IMR-90 (cell line): ENCODE results near the gene CRCP. TPM values are rescaled to one million over a fixed set of nuclear protein-coding genes. Genes with fewer than 3 reads are reported as not detected.
"Not testable (repeated sequence)": the region's sequence is repeated elsewhere in the genome, so short reads cannot be mapped to it uniquely, and the experiment has no call there.

Experiments
- ATAC-seq: fragments of 200-7000 bp; cut with Tn5 transposase; 2 replicates; pipeline ENCODE4 v1.9.1; 2020; ENCODE audit warnings: low read depth, mild to moderate bottlenecking, moderate library complexity
- BruUV-seq: library from RNA; stranded (reverse); fragments of 400-500 nt; replicated peaks from 2 replicates; lab custom pipeline; 2021; lab: Mats Ljungman, UMichigan
- CTCF ChIA-PET: fragments of 300-600 bp; formaldehyde crosslinking; extraction: SDS; loops from one replicate; lab custom pipeline; 2021; ENCODE audit warnings: antibody characterized with exemption; lab: Yijun Ruan, JAX
- POLR2A ChIA-PET: fragments of 300-600 bp; sonication (Branson Sonifier 250); formaldehyde crosslinking; loops from one replicate; lab custom pipeline; 2022; ENCODE audit warnings: antibody characterized with exemption; ENCODE audit not compliant: unreplicated experiment; lab: Charles Lee
- DNase-seq: peaks from one replicate; pipeline ENCODE4 v3.0.0; 2013
- H2AFZ ChIP-seq: replicated peaks from 2 replicates; pipeline ENCODE3; 2013; ENCODE audit warnings: low read length, mild to moderate bottlenecking; ENCODE audit not compliant: poor library complexity
- H2AK5ac ChIP-seq: 2 replicates; pipeline ENCODE4 v1.6.1; 2013; ENCODE audit warnings: low read depth, low read length, inconsistent platforms
- H2AK9ac ChIP-seq: replicated peaks from 2 replicates; pipeline ENCODE3; 2013; ENCODE audit warnings: mild to moderate bottlenecking, low read depth, low read length, moderate library complexity; ENCODE audit not compliant: poor library complexity
- H2BK120ac ChIP-seq: 2 replicates; pipeline ENCODE4 v1.6.1; 2013; ENCODE audit warnings: low read depth, low read length, inconsistent platforms
- H2BK15ac ChIP-seq: 3 replicates; pipeline ENCODE4 v1.6.1; 2013; ENCODE audit warnings: low read depth, low read length, inconsistent platforms
- H2BK20ac ChIP-seq: 2 replicates; pipeline ENCODE4 v1.6.1; 2013; ENCODE audit warnings: low read depth, mild to moderate bottlenecking, inconsistent platforms, low read length, moderate library complexity
- H2BK5ac ChIP-seq: 2 replicates; pipeline ENCODE4 v1.6.1; 2013; ENCODE audit warnings: mild to moderate bottlenecking, low read depth, low read length, inconsistent platforms; ENCODE audit not compliant: poor library complexity, severe bottlenecking
- H3K14ac ChIP-seq: replicated peaks from 2 replicates; pipeline ENCODE4 v1.6.1; 2013; ENCODE audit warnings: low read depth, low read length, inconsistent platforms
- H3K18ac ChIP-seq: 2 replicates; pipeline ENCODE4 v1.6.1; 2013; ENCODE audit warnings: low read depth, low read length, control low read depth
- H3K23ac ChIP-seq: 2 replicates; pipeline ENCODE4 v1.6.1; 2013; ENCODE audit warnings: low read depth, low read length, inconsistent platforms
- H3K27ac ChIP-seq: 2 replicates; pipeline ENCODE4 v1.5.1; 2013; ENCODE audit warnings: mild to moderate bottlenecking, control low read depth, low read length; ENCODE audit not compliant: insufficient read depth
- H3K27me3 ChIP-seq: 2 replicates; pipeline ENCODE4 v1.6.1; 2013; ENCODE audit warnings: low read length; ENCODE audit not compliant: control insufficient read depth, insufficient read depth
- H3K36me3 ChIP-seq: 2 replicates; pipeline ENCODE4 v1.6.1; 2013; ENCODE audit warnings: low read length, mixed read lengths; ENCODE audit not compliant: control insufficient read depth, insufficient read depth
- H3K4ac ChIP-seq: 2 replicates; pipeline ENCODE4 v1.6.1; 2013; ENCODE audit warnings: low read depth, low read length, inconsistent platforms
- H3K4me1 ChIP-seq: 2 replicates; pipeline ENCODE4 v1.6.1; 2013; ENCODE audit warnings: low read length, mixed read lengths; ENCODE audit not compliant: control insufficient read depth, insufficient read depth
- H3K4me2 ChIP-seq: 2 replicates; pipeline ENCODE4 v1.6.1; 2013; ENCODE audit warnings: low read depth, mild to moderate bottlenecking, control low read depth, low read length, moderate library complexity
- H3K4me3 ChIP-seq: 2 replicates; pipeline ENCODE4 v1.5.1; 2013; ENCODE audit warnings: low read depth, mild to moderate bottlenecking, control low read depth, low read length, moderate library complexity; ENCODE audit not compliant: insufficient read depth
- H3K56ac ChIP-seq: 2 replicates; pipeline ENCODE4 v1.6.1; 2013; ENCODE audit warnings: low read length, inconsistent platforms; ENCODE audit not compliant: insufficient read depth; ENCODE audit errors: extremely low read depth
- H3K79me1 ChIP-seq, 2 experiments: 2 replicates each; pipeline ENCODE4 v1.6.1; 2013; ENCODE audit warnings: low read length in 2 of 2, inconsistent platforms in 1 of 2, low read depth in 1 of 2
- H3K9ac ChIP-seq: 2 replicates; pipeline ENCODE4 v1.6.1; 2013; ENCODE audit warnings: low read depth, low read length, control low read depth
- H3K9me1 ChIP-seq: 2 replicates; pipeline ENCODE4 v1.6.1; 2013; ENCODE audit warnings: low read length, inconsistent platforms; ENCODE audit not compliant: insufficient read depth
- H3K9me3 ChIP-seq: 2 replicates; pipeline ENCODE4 v1.6.1; 2013; ENCODE audit warnings: low read length; ENCODE audit not compliant: control insufficient read depth, insufficient read depth
- H4K20me1 ChIP-seq: 2 replicates; pipeline ENCODE4 v1.6.1; 2013; ENCODE audit warnings: low read length, inconsistent platforms; ENCODE audit not compliant: insufficient read depth
- H4K5ac ChIP-seq: 2 replicates; pipeline ENCODE4 v1.6.1; 2013; ENCODE audit warnings: mild to moderate bottlenecking, low read depth, low read length, control low read depth
- H4K8ac ChIP-seq, 2 experiments: 2 replicates each; pipeline ENCODE4 v1.6.1; 2013; ENCODE audit warnings: low read depth in 2 of 2, low read length in 2 of 2, control low read depth in 1 of 2, inconsistent platforms in 1 of 2
- H4K91ac ChIP-seq: 2 replicates; pipeline ENCODE4 v1.6.1; 2013; ENCODE audit warnings: low read depth, low read length, inconsistent platforms; ENCODE audit not compliant: insufficient read depth
- CEBPB ChIP-seq: IDR thresholded peaks from 2 replicates; pipeline ENCODE4 v1.6.1; 2012; ENCODE audit warnings: low read depth, low read length, improper control_type of control experiment
- RFX5 ChIP-seq: IDR thresholded peaks from 2 replicates; pipeline ENCODE4 v1.8.0; 2012; ENCODE audit warnings: low read depth, mild to moderate bottlenecking, low read length, moderate library complexity
- WGBS, 2 experiments: methylation state at CpG; one replicate each; pipeline versions ENCODE4 v1.1.5 to v1.1.7; 2013; ENCODE audit warnings: missing lambda C conversion rate in 2 of 2; ENCODE audit not compliant: insufficient read length in 1 of 2; ENCODE audit errors: extremely low coverage in 2 of 2; 5-methylcytosine and 5-hydroxymethylcytosine counted together
- dilution Hi-C: fragments of 300-500 bp; cut with HindIII; formaldehyde crosslinking; loops from one replicate; pipeline ENCODE4 v1.14.3; 2018; ENCODE audit warnings: low sequenced_read_pairs; ENCODE audit not compliant: unreplicated experiment
- in situ Hi-C: fragments of 300-500 bp; cut with MboI; formaldehyde crosslinking; loops from 3 replicates; pipeline ENCODE4 v1.14.3; 2019; ENCODE audit warnings: low sequenced_read_pairs, inconsistent platforms, mixed read lengths
- intact Hi-C: fragments of 100-400 bp; cut with micrococcal nuclease; formaldehyde crosslinking; loops from 2 replicates; pipeline ENCODE4 v1.10.0; 2022
- polyA plus RNA-seq, 3 experiments: library from polyadenylated mRNA; depleted of rRNA; stranded (reverse); fragments of >200 nt; gene quantifications; 2 replicates each; pipeline ENCODE4 v1.2.3, GENCODE V29; 2012; ENCODE audit warnings: low replicate concordance in 1 of 3
- total RNA-seq: library from RNA; depleted of rRNA; stranded (reverse); fragments of >200 nt; gene quantifications from 2 replicates; pipeline ENCODE4 v1.2.3, GENCODE V29; 2012

Gene CRCP
- total and polyA plus RNA-seq, 2 of the 4 experiments (the other 2 are of a cell fraction), result 22.9 to 37.5 TPM

DNA sequence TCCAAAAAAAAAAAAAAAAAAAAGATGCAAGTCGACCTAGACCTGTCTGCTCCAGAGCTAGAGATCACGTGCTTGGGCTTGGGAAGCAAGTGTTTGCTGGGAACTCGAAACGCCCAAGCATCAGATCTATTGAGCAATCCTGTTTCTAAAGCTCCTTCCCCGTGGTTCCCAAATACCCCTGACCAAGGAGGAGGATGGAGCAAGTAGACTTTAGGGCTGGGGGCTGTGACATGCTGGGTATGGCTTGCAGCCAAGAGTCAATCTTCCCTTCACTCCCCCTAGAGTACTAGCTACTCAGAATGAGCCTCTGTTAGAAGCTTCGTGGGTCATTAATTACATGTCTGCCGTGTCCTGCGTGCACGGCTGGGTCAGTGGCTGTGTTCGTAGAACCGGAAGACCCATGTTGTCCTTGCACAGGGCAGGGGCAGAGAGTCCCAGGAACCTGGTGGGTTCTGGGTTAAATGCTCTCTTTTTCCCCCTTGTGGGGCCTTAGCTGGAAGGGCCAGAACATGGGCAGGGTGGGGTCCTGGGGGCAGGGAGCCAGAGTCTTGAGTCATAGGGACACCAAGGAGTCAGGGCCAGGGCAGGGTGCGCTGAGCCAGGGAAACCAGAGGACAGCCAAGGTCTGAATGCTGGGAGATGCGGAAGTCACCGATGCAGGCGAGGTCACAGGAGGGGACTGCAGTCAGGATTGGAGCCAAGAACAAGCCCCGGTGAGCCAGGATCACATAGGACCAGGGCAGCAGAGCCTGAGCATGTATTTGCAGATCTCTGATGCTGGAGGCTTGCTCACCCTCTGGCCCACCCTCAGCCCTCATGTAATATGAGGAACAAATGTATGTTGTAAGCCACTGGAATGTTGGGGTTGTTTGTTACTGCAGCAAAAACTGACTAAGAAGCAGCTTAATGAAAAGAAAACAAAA, 55.9 kb downstream of the CRCP start:
- 77% methylated on average over 5 of the region's 16 CpGs; no CpG with 5 or more reads in 1 of the 2 experiments for WGBS, 2 experiments
- no peaks in the 10 kb centered on the region; the same call in 1 of the 2 replicates for H3K9me1 ChIP-seq
- intact Hi-C loops, result no loop called here
- no peaks in the 10 kb centered on the region for H3K79me1 ChIP-seq
- H3K4me3 ChIP-seq, result no peak overlapping the region
- 0 out of 4 replicates have a peak overlapping the region, but pooled peaks of 1 of the 2 experiments have one; percentile 28 for H4K8ac ChIP-seq
- no peak overlapping the region for H3K56ac ChIP-seq
- H3K36me3 ChIP-seq, result no peaks in the 10 kb centered on the region
- ChIA-PET CTCF (interaction anchor here (0.7 kb wide), 1 partner anchor 730 kb away, joined by 8 read pairs; no protein-coding TSS in a partner anchor), POLR2A (interaction anchor here (0.5 kb wide), 1 partner anchor 9 kb away, joined by 11 read pairs; no protein-coding TSS in a partner anchor)
- no peak overlapping the region for H3K27ac ChIP-seq
- no peak overlapping the region for H3K9ac ChIP-seq
- H3K9me3 ChIP-seq, result peaks cover 2% of the 10 kb centered on the region; the same call in 1 of the 2 replicates
- peak; percentile 15 for DNase-seq
- H2BK120ac ChIP-seq, result peak overlapping the region; percentile 70
- H3K18ac ChIP-seq, result no peak overlapping the region
- no peak overlapping the region for H3K4me2 ChIP-seq
- H4K20me1 ChIP-seq, result no peaks in the 10 kb centered on the region
- ATAC-seq, result no peak
- H2BK20ac ChIP-seq, result peak overlapping the region; percentile 34; the same call in 1 of the 2 replicates
- peak overlapping the region; percentile 58; the same call in 1 of the 2 replicates for H3K4ac ChIP-seq
- H2AK9ac ChIP-seq, result peak overlapping the region; percentile 35
- H4K5ac ChIP-seq, result no peak overlapping the region; the same call in 1 of the 2 replicates
- no TSS peak for BruUV-seq
- dilution Hi-C loops, result no loop called here
- peak overlapping the region; percentile 33; the same call in 1 of the 2 replicates for H3K23ac ChIP-seq
- H2AFZ ChIP-seq, result peak overlapping the region; percentile 47
- no peaks in the 10 kb centered on the region for H3K27me3 ChIP-seq
- 0 out of 3 replicates have a peak overlapping the region, but pooled peaks have one; percentile 76 for H2BK15ac ChIP-seq
- peak overlapping the region; percentile 35 for H2AK5ac ChIP-seq
- no peak for TF ChIP-seq RFX5
- TF ChIP-seq CEBPB, result peak; percentile 44; the same call in 1 of the 2 replicates
- in situ Hi-C loops, result no loop called here
- peaks cover 10% of the 10 kb centered on the region for H3K4me1 ChIP-seq
- peak overlapping the region; percentile 41; the same call in 1 of the 2 replicates for H4K91ac ChIP-seq
- H3K14ac ChIP-seq, result no peak overlapping the region; the same call in 1 of the 2 replicates
- no peak overlapping the region for H2BK5ac ChIP-seq

GRCh38 chr7:66172536-66173401, 58.1 kb downstream of the CRCP start:
- dilution Hi-C loops, H3K4me3 ChIP-seq, H3K9me3 ChIP-seq, H3K23ac ChIP-seq, POLR2A ChIA-PET, ATAC-seq, H3K4ac ChIP-seq, intact Hi-C loops, H4K5ac ChIP-seq, H3K27ac ChIP-seq, H4K20me1 ChIP-seq, H3K27me3 ChIP-seq, H4K8ac ChIP-seq, BruUV-seq, H3K79me1 ChIP-seq, H3K18ac ChIP-seq, H2BK20ac ChIP-seq, H3K14ac ChIP-seq, H2AK5ac ChIP-seq, H2BK5ac ChIP-seq, H4K91ac ChIP-seq, H3K36me3 ChIP-seq, H3K9ac ChIP-seq, H3K4me1 ChIP-seq, in situ Hi-C loops, H3K9me1 ChIP-seq, H2BK120ac ChIP-seq, CTCF ChIA-PET, H2AFZ ChIP-seq, H3K4me2 ChIP-seq, H3K56ac ChIP-seq, H2AK9ac ChIP-seq, DNase-seq, H2BK15ac ChIP-seq: not testable (repeated sequence)
- WGBS, 2 experiments, result 20% methylated on average over 1 of the region's 9 CpGs; no CpG with 5 or more reads in 1 of the 2 experiments
